A673 (cell line): ENCODE data around the gene ENTPD8. TPM values are rescaled to one million over a fixed set of nuclear protein-coding genes. Genes with fewer than 3 reads are reported as not detected.

Experiments
- BruUV-seq: library from RNA; stranded (reverse); fragments of 400-500 nt; replicated peaks from 2 replicates; lab custom pipeline; 2021; lab: Mats Ljungman, UMichigan
- CTCF ChIA-PET: fragments of 300-600 bp; sonication (Branson Sonifier 250); formaldehyde crosslinking; loops from one replicate; lab custom pipeline; 2022; ENCODE audit warnings: antibody characterized with exemption; lab: Charles Lee
- POLR2A ChIA-PET: fragments of 300-600 bp; sonication (Branson Sonifier 250); formaldehyde crosslinking; loops from one replicate; lab custom pipeline; 2022; ENCODE audit warnings: antibody characterized with exemption; ENCODE audit not compliant: low non-redundant PET; lab: Charles Lee
- DNase-seq: peaks from one replicate; pipeline ENCODE4 v3.0.0-alpha.2; 2015; ENCODE audit warnings: low spot score
- H3K27ac ChIP-seq: fragments of 200-600 bp; sonication (generic); 2 replicates; pipeline ENCODE4 v1.5.1; 2016; ENCODE audit warnings: mixed run types, low read depth, mild to moderate bottlenecking, mixed read lengths, antibody characterized with exemption, low read length; ENCODE audit not compliant: poor library complexity, severe bottlenecking
- H3K27me3 ChIP-seq: fragments of 200-600 bp; sonication (generic); replicated peaks from 2 replicates; pipeline ENCODE4 v1.6.1; 2017; ENCODE audit warnings: mixed run types, low read depth, mild to moderate bottlenecking, mixed read lengths, antibody characterized with exemption, low read length; ENCODE audit not compliant: insufficient read depth, poor library complexity
- H3K36me3 ChIP-seq: fragments of 200-600 bp; sonication (generic); 2 replicates; pipeline ENCODE4 v1.6.1; 2016; ENCODE audit warnings: mixed run types, mild to moderate bottlenecking, mixed read lengths, antibody characterized with exemption, low read length; ENCODE audit not compliant: insufficient read depth, poor library complexity, severe bottlenecking
- H3K4me1 ChIP-seq: fragments of 200-600 bp; sonication (generic); 2 replicates; pipeline ENCODE4 v1.6.1; 2017; ENCODE audit warnings: mixed run types, mild to moderate bottlenecking, mixed read lengths, antibody characterized with exemption, low read length; ENCODE audit not compliant: insufficient read depth, poor library complexity, severe bottlenecking
- H3K4me3 ChIP-seq: fragments of 200-600 bp; sonication (generic); 2 replicates; pipeline ENCODE4 v1.5.1; 2016; ENCODE audit warnings: low read depth, mixed run types, mild to moderate bottlenecking, mixed read lengths, low read length; ENCODE audit not compliant: poor library complexity, severe bottlenecking
- H3K9me3 ChIP-seq: fragments of 200-600 bp; sonication (generic); 2 replicates; pipeline ENCODE4 v1.6.1; 2016; ENCODE audit warnings: mixed run types, low read depth, mild to moderate bottlenecking, mixed read lengths, antibody characterized with exemption, low read length; ENCODE audit not compliant: poor library complexity, severe bottlenecking
- CTCF ChIP-seq: fragments of 300-800, 200-600 bp; sonication (generic); conservative IDR thresholded peaks from 2 replicates; pipeline ENCODE4 v1.5.1; 2017; ENCODE audit warnings: low read depth, mild to moderate bottlenecking, antibody characterized with exemption, low read length, moderate library complexity, mixed read lengths
- EZH2 ChIP-seq: fragments of 200-600 bp; sonication (generic); IDR thresholded peaks from 2 replicates; pipeline ENCODE4 v1.6.1; 2017; ENCODE audit warnings: borderline replicate concordance, low read depth, mild to moderate bottlenecking, mixed read lengths, antibody characterized with exemption, low read length; ENCODE audit not compliant: poor library complexity, severe bottlenecking
- intact Hi-C: fragments of 100-400 bp; cut with micrococcal nuclease; formaldehyde crosslinking; loops from one replicate; pipeline ENCODE4 v1.10.0; 2022; ENCODE audit not compliant: unreplicated experiment
- total RNA-seq: library from RNA; stranded (reverse); gene quantifications from 2 replicates; pipeline ENCODE4 v1.2.3, GENCODE V29; 2021

ENTPD8 gene
- total RNA-seq, 1 experiment from 2014 or later, result not detected

DNA sequence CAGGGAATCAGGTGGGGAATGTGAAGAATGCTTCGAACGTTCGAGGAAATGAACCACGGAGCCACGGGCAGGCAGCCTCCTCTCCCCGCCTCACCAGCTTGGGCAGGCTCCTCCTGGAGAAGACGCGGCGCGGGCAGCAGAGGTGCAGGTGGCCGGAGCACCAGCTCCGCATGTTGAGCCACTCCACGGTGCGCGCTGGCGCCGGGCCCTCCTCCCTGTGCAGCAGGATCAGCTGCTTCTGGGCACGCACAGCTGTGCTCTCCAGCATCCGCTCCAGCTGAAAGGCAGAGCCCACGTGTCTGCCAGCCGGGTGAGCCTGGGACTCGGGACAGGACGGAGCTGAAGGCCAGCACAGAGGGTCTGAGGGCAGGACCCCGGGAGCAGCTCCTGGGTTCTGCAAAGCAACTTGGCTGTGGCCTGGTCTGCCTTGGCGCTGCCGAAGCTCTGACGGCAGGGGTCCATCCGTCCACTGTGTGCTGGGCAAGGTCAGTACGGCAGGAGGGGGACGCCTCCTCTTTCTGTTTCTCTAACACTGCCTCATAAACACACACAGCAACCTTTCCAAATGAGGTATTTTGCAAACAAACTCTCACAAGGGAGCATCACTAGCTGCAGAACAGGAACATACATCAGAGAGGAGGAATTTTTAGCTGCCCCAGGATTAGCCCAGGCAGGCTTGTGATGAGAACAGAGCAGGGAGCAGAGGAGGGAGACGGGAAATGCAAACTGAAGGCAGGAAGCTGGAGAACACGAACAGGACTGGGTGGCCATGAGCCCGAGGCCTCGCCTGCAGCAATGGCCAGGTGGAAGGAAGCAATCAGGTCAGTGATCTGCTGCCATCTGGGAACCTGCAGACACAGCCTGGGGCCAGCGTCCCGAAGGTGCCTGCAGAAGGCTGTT lies 38.1 kb upstream of the ENTPD8 start:
- TF ChIP-seq CTCF (no peak), EZH2 (no peak)
- Histone ChIP-seq H3K36me3 (no peaks in the 10 kb centered on the region), H3K9me3 (peaks cover 12% of the 10 kb centered on the region), H3K27me3 (no peaks in the 10 kb centered on the region), H3K4me1 (no peaks in the 10 kb centered on the region), H3K4me3 (no peak overlapping the region), H3K27ac (no peak overlapping the region)
- ChIA-PET POLR2A (no interaction called here), CTCF (no interaction called here)
- DNase-seq, result no peak
- BruUV-seq, result no TSS peak
- intact Hi-C loops, result no loop called here

- H3K27ac ChIP-seq, result no peak overlapping the region
- ChIA-PET CTCF (no interaction called here), POLR2A (no interaction called here)
- intact Hi-C loops, result no loop called here
- TF ChIP-seq CTCF (no peak), EZH2 (no peak)
- DNase-seq, result no peak
- H3K36me3 ChIP-seq, result no peaks in the 10 kb centered on the region
- H3K4me1 ChIP-seq, result no peaks in the 10 kb centered on the region
- H3K27me3 ChIP-seq, result no peaks in the 10 kb centered on the region
- H3K4me3 ChIP-seq, result no peak overlapping the region
- no TSS peak for BruUV-seq
- H3K9me3 ChIP-seq, result peaks cover 13% of the 10 kb centered on the region
Measured at GRCh38 chr9:137478613-137478961, 37.4 kb upstream of the ENTPD8 start.

- Histone ChIP-seq H3K4me3 (no peak overlapping the region), H3K4me1 (no peaks in the 10 kb centered on the region), H3K27ac (no peak overlapping the region), H3K27me3 (no peaks in the 10 kb centered on the region), H3K9me3 (peaks cover 13% of the 10 kb centered on the region), H3K36me3 (no peaks in the 10 kb centered on the region)
- TF ChIP-seq CTCF (no peak), EZH2 (no peak)
- no peak for DNase-seq
- POLR2A ChIA-PET, result no interaction called here
- no TSS peak for BruUV-seq
- intact Hi-C loops, result no loop called here
- CTCF ChIA-PET, result no interaction called here
Measured at GRCh38 chr9:137477778-137478612, 36.8 kb upstream of the ENTPD8 start.
